Fibroblast of lung (primary cell): ENCODE measurements around the gene GGA3.

Experiments used
- CTCF ChIP-seq, 2 donors: IDR thresholded peaks in 1 of 2; conservative IDR thresholded peaks in 1 of 2; 1 replicate in 1 of 2; 2 replicates in 1 of 2; pipeline ENCODE4 v1.5.1; 2011 to 2012; ENCODE audit warnings: low read length in 2 of 2, control low read depth in 1 of 2, inconsistent platforms in 1 of 2, low read depth in 1 of 2, mild to moderate bottlenecking in 1 of 2
- EZH2 ChIP-seq: IDR thresholded peaks from 2 replicates; pipeline ENCODE4 v1.5.1; 2012; ENCODE audit warnings: low read length, control low read depth, mild to moderate bottlenecking; ENCODE audit errors: missing control alignments

GRCh38 chr17:75307957-75308731, 46.7 kb upstream of the GGA3 start:
- TF ChIP-seq CTCF (conservative IDR thresholded peaks at IDR 0.05 in 1 of 2, IDR thresholded peaks at IDR 0.05 in 1 of 2; ENCODE audit: low read depth in 1 of 2, low read length in 2 of 2) (no peak), EZH2 (no peak)
